ENCODE results near the gene CYRIA.

The CYRIA gene

DNA sequence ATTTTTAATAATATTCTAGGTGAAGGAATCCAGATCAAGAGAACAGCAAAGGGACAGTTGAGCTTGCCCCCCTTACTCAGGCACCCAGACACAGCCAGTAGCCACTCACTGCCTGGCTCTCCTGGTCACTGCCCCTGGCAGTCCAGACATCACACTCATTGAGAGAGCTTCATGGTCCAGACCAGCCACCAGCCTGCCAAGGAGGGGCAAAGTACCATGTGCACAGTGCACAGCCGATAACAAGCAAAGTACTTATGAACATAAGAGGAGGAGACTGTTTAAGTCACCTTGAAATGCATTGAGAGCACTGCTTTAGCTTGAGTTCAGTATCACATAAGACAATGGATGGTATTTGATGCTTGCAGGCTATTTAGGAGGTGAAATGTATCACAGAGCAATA is 21.6 kb upstream of the CYRIA start:
- no peaks in the 10 kb centered on the region for H3K9me2 ChIP-seq (replicated peaks; ENCODE audit: insufficient read depth, low read length)
- H3K27me3 ChIP-seq (ENCODE audit: low read length), result no peaks in the 10 kb centered on the region
- no peak overlapping the region for H3K9ac ChIP-seq (ENCODE audit: low read length)
- H2AFZ ChIP-seq (ENCODE audit: low read depth, low read length, severe bottlenecking), result no peak overlapping the region
- H3K9me3 ChIP-seq (ENCODE audit: insufficient read depth, low read length), result no peaks in the 10 kb centered on the region
- H3K36me3 ChIP-seq (ENCODE audit: low read length), result no peaks in the 10 kb centered on the region
- no peaks in the 10 kb centered on the region for H3K79me2 ChIP-seq (ENCODE audit: insufficient read depth, low read length)
- no peaks in the 10 kb centered on the region for H4K20me1 ChIP-seq (ENCODE audit: low read depth, low read length)
- no peak overlapping the region for H3K4me2 ChIP-seq (ENCODE audit: low read depth, low read length, poor library complexity, severe bottlenecking)
- no peaks in the 10 kb centered on the region for H3F3A ChIP-seq (ENCODE audit: insufficient read depth)
- TF ChIP-seq EZH2phosphoT487 (conservative IDR thresholded peaks at IDR 0.05; ENCODE audit: low read length) (no peak), CTCF (IDR thresholded peaks at IDR 0.05; ENCODE audit: insufficient read depth, low read length, poor library complexity, severe bottlenecking) (no peak)
- H3K27ac ChIP-seq (ENCODE audit: low read depth, low read length), result no peak overlapping the region
- H3K4me3 ChIP-seq (ENCODE audit: insufficient read depth, low read length, poor library complexity, severe bottlenecking), result no peak overlapping the region

- Histone ChIP-seq H3K79me2 (ENCODE audit: insufficient read depth, low read length) (no peaks in the 10 kb centered on the region), H3F3A (ENCODE audit: insufficient read depth) (no peaks in the 10 kb centered on the region), H3K36me3 (ENCODE audit: low read length) (no peaks in the 10 kb centered on the region), H3K4me3 (ENCODE audit: insufficient read depth, low read length, poor library complexity, severe bottlenecking) (no peak overlapping the region), H3K27ac (ENCODE audit: low read depth, low read length) (no peak overlapping the region), H4K20me1 (ENCODE audit: low read depth, low read length) (no peaks in the 10 kb centered on the region), H2AFZ (ENCODE audit: low read depth, low read length, severe bottlenecking) (no peak overlapping the region), H3K9ac (ENCODE audit: low read length) (no peak overlapping the region), H3K4me2 (ENCODE audit: low read depth, low read length, poor library complexity, severe bottlenecking) (no peak overlapping the region), H3K27me3 (ENCODE audit: low read length) (no peaks in the 10 kb centered on the region), H3K9me2 (replicated peaks; ENCODE audit: insufficient read depth, low read length) (no peaks in the 10 kb centered on the region), H3K9me3 (ENCODE audit: insufficient read depth, low read length) (no peaks in the 10 kb centered on the region)
- TF ChIP-seq EZH2phosphoT487 (conservative IDR thresholded peaks at IDR 0.05; ENCODE audit: low read length), result no peak
- no peak for TF ChIP-seq CTCF (IDR thresholded peaks at IDR 0.05; ENCODE audit: insufficient read depth, low read length, poor library complexity, severe bottlenecking)
Measured at GRCh38 chr2:16686641-16687040, 21.0 kb upstream of the CYRIA start.

GRCh38 chr2:16685340-16685715 is 19.7 kb upstream of the CYRIA start:
- H3K9ac ChIP-seq (ENCODE audit: low read length), result no peak overlapping the region
- H3K36me3 ChIP-seq (ENCODE audit: low read length), result no peaks in the 10 kb centered on the region
- no peaks in the 10 kb centered on the region for H3F3A ChIP-seq (ENCODE audit: insufficient read depth)
- no peak overlapping the region for H3K4me2 ChIP-seq (ENCODE audit: low read depth, low read length, poor library complexity, severe bottlenecking)
- H3K9me2 ChIP-seq (replicated peaks; ENCODE audit: insufficient read depth, low read length), result no peaks in the 10 kb centered on the region
- H3K4me3 ChIP-seq (ENCODE audit: insufficient read depth, low read length, poor library complexity, severe bottlenecking), result no peak overlapping the region
- no peaks in the 10 kb centered on the region for H3K79me2 ChIP-seq (ENCODE audit: insufficient read depth, low read length)
- H3K27ac ChIP-seq (ENCODE audit: low read depth, low read length), result no peak overlapping the region
- TF ChIP-seq EZH2phosphoT487 (conservative IDR thresholded peaks at IDR 0.05; ENCODE audit: low read length) (no peak), CTCF (IDR thresholded peaks at IDR 0.05; ENCODE audit: insufficient read depth, low read length, poor library complexity, severe bottlenecking) (no peak)
- no peaks in the 10 kb centered on the region for H3K9me3 ChIP-seq (ENCODE audit: insufficient read depth, low read length)
- H2AFZ ChIP-seq (ENCODE audit: low read depth, low read length, severe bottlenecking), result no peak overlapping the region
- no peaks in the 10 kb centered on the region for H4K20me1 ChIP-seq (ENCODE audit: low read depth, low read length)
- no peaks in the 10 kb centered on the region for H3K27me3 ChIP-seq (ENCODE audit: low read length)
